Nephron progenitor cell (in vitro differentiated cells): Measurements from ENCODE around the gene KLK12.

ENCODE experiments used
- DNase-seq: peaks from one replicate; pipeline ENCODE4 v3.0.0; 2021
- H3K27ac Mint-ChIP-seq: 2 replicates; pipeline ENCODE4 v1.8.0; 2021; ENCODE audit warnings: mild to moderate bottlenecking, moderate library complexity, mixed read lengths
- H3K27me3 Mint-ChIP-seq: 2 replicates; pipeline ENCODE4 v1.8.0; 2021; ENCODE audit warnings: mild to moderate bottlenecking, low read depth, mixed read lengths; ENCODE audit not compliant: poor library complexity
- H3K36me3 Mint-ChIP-seq: 2 replicates; pipeline ENCODE4 v1.8.0; 2021; ENCODE audit warnings: low read depth, mixed read lengths
- H3K4me1 Mint-ChIP-seq: 2 replicates; pipeline ENCODE4 v1.8.0; 2021; ENCODE audit warnings: mixed read lengths
- H3K4me3 Mint-ChIP-seq: 2 replicates; pipeline ENCODE4 v1.8.0; 2021; ENCODE audit warnings: mild to moderate bottlenecking, moderate library complexity, mixed read lengths
- H3K9me3 Mint-ChIP-seq: 2 replicates; pipeline ENCODE4 v1.8.0; 2021; ENCODE audit warnings: mild to moderate bottlenecking, moderate library complexity, mixed read lengths
- CTCF ChIP-seq: fragments of 200-600 bp; sonication (generic); IDR thresholded peaks from 2 replicates; pipeline ENCODE4 v1.5.0; 2021; ENCODE audit warnings: antibody characterized with exemption

The KLK12 gene

GRCh38 chr19:51029718-51030117 lies 5.1 kb downstream of the KLK12 start:
- Mint-ChIP-seq H3K9me3 (no peaks in the 10 kb centered on the region), H3K27me3 (peaks cover 36% of the 10 kb centered on the region), H3K27ac (no peak overlapping the region), H3K4me3 (no peak overlapping the region), H3K36me3 (no peaks in the 10 kb centered on the region), H3K4me1 (peaks cover 19% of the 10 kb centered on the region)
- DNase-seq, result no peak
- no peak for TF ChIP-seq CTCF

GRCh38 chr19:51027873-51028272 lies 6.9 kb downstream of the KLK12 start:
- Mint-ChIP-seq H3K4me1 (peaks cover 19% of the 10 kb centered on the region), H3K27ac (no peak overlapping the region), H3K36me3 (no peaks in the 10 kb centered on the region), H3K4me3 (no peak overlapping the region), H3K9me3 (no peaks in the 10 kb centered on the region), H3K27me3 (peaks cover 44% of the 10 kb centered on the region)
- no peak for DNase-seq
- TF ChIP-seq CTCF, result no peak

GRCh38 chr19:51027126-51027806 lies 7.5 kb downstream of the KLK12 start:
- no peaks in the 10 kb centered on the region for H3K36me3 Mint-ChIP-seq
- H3K27me3 Mint-ChIP-seq, result peaks cover 48% of the 10 kb centered on the region
- no peaks in the 10 kb centered on the region for H3K9me3 Mint-ChIP-seq
- DNase-seq, result no peak
- TF ChIP-seq CTCF, result no peak
- H3K4me3 Mint-ChIP-seq, result no peak overlapping the region
- H3K4me1 Mint-ChIP-seq, result peaks cover 19% of the 10 kb centered on the region
- H3K27ac Mint-ChIP-seq, result no peak overlapping the region

- no peak within 1 kb of the TSS for H3K4me3 Mint-ChIP-seq
- H3K27me3 Mint-ChIP-seq, result peaks cover 47% of the 10 kb centered on the region
- no peak for TF ChIP-seq CTCF
- no peaks in the 10 kb centered on the region for H3K36me3 Mint-ChIP-seq
- DNase-seq, result no peak
- H3K27ac Mint-ChIP-seq, result no peak within 1 kb of the TSS
- H3K9me3 Mint-ChIP-seq, result no peaks in the 10 kb centered on the region
- H3K4me1 Mint-ChIP-seq, result peaks cover 19% of the 10 kb centered on the region
These were observed 8.3 kb downstream of the KLK12 start, which contains the start of gene KLK11 for GRCh38 chr19:51026554-51026831. Gene KLK11 (minus strand): TSS chr19:51026616. CDS start chr19:51025631, 985 bp downstream.

- no peak for TF ChIP-seq CTCF
These were observed 8.8 kb downstream of the KLK12 start for GRCh38 chr19:51025809-51026553.

GRCh38 chr19:51025401-51025800 lies 9.4 kb downstream of the KLK12 start:
- no peak for DNase-seq
- no peaks in the 10 kb centered on the region for H3K36me3 Mint-ChIP-seq
- peaks cover 19% of the 10 kb centered on the region for H3K4me1 Mint-ChIP-seq
- H3K9me3 Mint-ChIP-seq, result no peaks in the 10 kb centered on the region
- no peak overlapping the region for H3K27ac Mint-ChIP-seq
- H3K4me3 Mint-ChIP-seq, result no peak overlapping the region
- peaks cover 50% of the 10 kb centered on the region for H3K27me3 Mint-ChIP-seq
- no peak for TF ChIP-seq CTCF

More at GRCh38 chr19:51025809-51026553, 8.8 kb downstream of the KLK12 start:
- peaks cover 19% of the 10 kb centered on the region for H3K4me1 Mint-ChIP-seq
- no peaks in the 10 kb centered on the region for H3K9me3 Mint-ChIP-seq
- peaks cover 46% of the 10 kb centered on the region for H3K27me3 Mint-ChIP-seq
- no peak for DNase-seq
- no peaks in the 10 kb centered on the region for H3K36me3 Mint-ChIP-seq
- H3K4me3 Mint-ChIP-seq, result no peak overlapping the region
- H3K27ac Mint-ChIP-seq, result no peak overlapping the region
